GM18526 (cell line): ENCODE data around the gene TACR2.

Source experiments
- POLR2A ChIP-seq: IDR thresholded peaks from 3 replicates; pipeline ENCODE4 v1.6.1; 2011; ENCODE audit not compliant: insufficient read length; ENCODE audit errors: extremely low read depth

Gene TACR2

GRCh38 chr10:69404786-69405185 lies 11.9 kb downstream of the TACR2 start:
- no peak for TF ChIP-seq POLR2A

- TF ChIP-seq POLR2A = no peak
Measured at GRCh38 chr10:69403519-69403918, 13.2 kb downstream of the TACR2 start.

- TF ChIP-seq POLR2A = no peak
Measured at GRCh38 chr10:69403066-69403465, 13.7 kb downstream of the TACR2 start.

GRCh38 chr10:69402386-69402785 lies 14.3 kb downstream of the TACR2 start:
- no peak for TF ChIP-seq POLR2A

GRCh38 chr10:69401416-69401815 lies 15.3 kb downstream of the TACR2 start:
- TF ChIP-seq POLR2A = no peak

GRCh38 chr10:69400936-69401335 lies 15.8 kb downstream of the TACR2 start:
- no peak for TF ChIP-seq POLR2A

GRCh38 chr10:69398466-69398865 lies 18.3 kb downstream of the TACR2 start:
- no peak for TF ChIP-seq POLR2A

GRCh38 chr10:69397972-69398371 lies 18.7 kb downstream of the TACR2 start:
- TF ChIP-seq POLR2A = no peak

- no peak for TF ChIP-seq POLR2A
Measured at GRCh38 chr10:69394020-69394419, 22.7 kb downstream of the TACR2 start.

- no peak for TF ChIP-seq POLR2A
Measured at GRCh38 chr10:69392481-69393000, 24.2 kb downstream of the TACR2 start.

- TF ChIP-seq POLR2A = no peak
Measured at GRCh38 chr10:69391158-69391557, 25.6 kb downstream of the TACR2 start.

GRCh38 chr10:69389827-69390490 lies 26.8 kb downstream of the TACR2 start:
- no peak for TF ChIP-seq POLR2A

- no peak for TF ChIP-seq POLR2A
Measured at GRCh38 chr10:69388488-69388887, 28.2 kb downstream of the TACR2 start.

- no peak for TF ChIP-seq POLR2A
Measured at GRCh38 chr10:69387500-69387899, 29.2 kb downstream of the TACR2 start.

GRCh38 chr10:69385454-69386350 lies 31.0 kb downstream of the TACR2 start:
- no peak for TF ChIP-seq POLR2A

GRCh38 chr10:69384320-69384719 lies 32.4 kb downstream of the TACR2 start:
- no peak for TF ChIP-seq POLR2A
